Tibial artery (tissue), 4 donors: ENCODE measurements around the gene RGR.
A peak's percentile ranks its signal among the peaks of the same experiment; 100 is the strongest.

Experiments used
- DNase-seq, 2 donors: peaks; one replicate each; pipeline ENCODE4 v3.0.0-alpha.2; 2019
- H3K27ac ChIP-seq, 2 donors: fragments of 200-600 bp; sonication (generic) in 1 of 2; 1 replicate in 1 of 2; 2 replicates in 1 of 2; pipeline ENCODE4 v1.5.1; 2018 to 2019; ENCODE audit warnings: mild to moderate bottlenecking in 1 of 2
- H3K27me3 ChIP-seq, 2 donors: fragments of 200-600 bp; sonication (generic) in 1 of 2; one replicate each; pipeline versions ENCODE4 v1.5.1 to v1.6.0; 2016 to 2019
- H3K36me3 ChIP-seq, 3 donors: fragments of 200-600 bp; sonication (generic) in 2 of 3; one replicate each; pipeline ENCODE4 v1.5.1; 2016 to 2019; ENCODE audit warnings: mild to moderate bottlenecking in 2 of 3
- H3K4me1 ChIP-seq, 4 donors: fragments of 200-600 bp; sonication (generic) in 2 of 4; 1 replicate in 3 of 4; 2 replicates in 1 of 4; pipeline ENCODE4 v1.5.1; 2016 to 2019
- H3K4me3 ChIP-seq, 2 donors: fragments of 200-600 bp; sonication (generic) in 1 of 2; 1 replicate in 1 of 2; 2 replicates in 1 of 2; pipeline ENCODE4 v1.5.1; 2018 to 2019; ENCODE audit warnings: mild to moderate bottlenecking in 2 of 2
- H3K9me3 ChIP-seq, 3 donors: fragments of 200-600 bp; sonication (generic) in 1 of 3; one replicate each; pipeline ENCODE4 v1.5.1; 2016 to 2019
- intact Hi-C: fragments of 100-400 bp; cut with DNase I; formaldehyde crosslinking; loops from one replicate; pipeline ENCODE4 v1.15.0; 2023; ENCODE audit warnings: low total_unique reads
- TF ChIP-seq, protein P1 (sequence below), 2 experiments: fragments of 200-600 bp in 1 of 2; fragments of 450-650 bp in 1 of 2; IDR thresholded peaks; one replicate each; pipeline ENCODE4 v1.5.1; 2017 to 2019; ENCODE audit warnings: antibody characterized with exemption in 2 of 2, mild to moderate bottlenecking in 1 of 2, moderate library complexity in 1 of 2

Gene RGR

DNA sequence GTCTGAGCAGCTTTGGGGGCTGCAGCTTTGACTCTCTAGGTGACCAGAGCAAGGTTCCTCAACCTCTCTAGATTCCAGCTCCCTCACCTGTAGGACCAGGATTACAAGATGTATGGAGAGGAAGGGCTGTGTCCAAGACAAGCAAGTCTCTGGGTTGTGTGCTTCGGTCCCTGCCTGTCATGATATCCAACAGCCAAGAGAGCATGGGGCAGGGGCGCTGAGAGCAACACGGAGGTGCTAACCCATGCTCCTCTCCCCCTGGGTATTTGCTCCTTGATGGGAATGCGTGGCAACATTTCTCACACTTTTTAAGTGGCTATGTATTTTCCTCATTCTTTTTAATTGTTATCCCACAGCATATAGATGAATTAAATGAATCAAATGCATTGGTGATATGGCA, 40.2 kb upstream of the RGR start:
- peaks cover 0 to 34% of the 10 kb centered on the region in 2 donors for H3K27me3 ChIP-seq
- intact Hi-C loops, result no loop called here

DNA sequence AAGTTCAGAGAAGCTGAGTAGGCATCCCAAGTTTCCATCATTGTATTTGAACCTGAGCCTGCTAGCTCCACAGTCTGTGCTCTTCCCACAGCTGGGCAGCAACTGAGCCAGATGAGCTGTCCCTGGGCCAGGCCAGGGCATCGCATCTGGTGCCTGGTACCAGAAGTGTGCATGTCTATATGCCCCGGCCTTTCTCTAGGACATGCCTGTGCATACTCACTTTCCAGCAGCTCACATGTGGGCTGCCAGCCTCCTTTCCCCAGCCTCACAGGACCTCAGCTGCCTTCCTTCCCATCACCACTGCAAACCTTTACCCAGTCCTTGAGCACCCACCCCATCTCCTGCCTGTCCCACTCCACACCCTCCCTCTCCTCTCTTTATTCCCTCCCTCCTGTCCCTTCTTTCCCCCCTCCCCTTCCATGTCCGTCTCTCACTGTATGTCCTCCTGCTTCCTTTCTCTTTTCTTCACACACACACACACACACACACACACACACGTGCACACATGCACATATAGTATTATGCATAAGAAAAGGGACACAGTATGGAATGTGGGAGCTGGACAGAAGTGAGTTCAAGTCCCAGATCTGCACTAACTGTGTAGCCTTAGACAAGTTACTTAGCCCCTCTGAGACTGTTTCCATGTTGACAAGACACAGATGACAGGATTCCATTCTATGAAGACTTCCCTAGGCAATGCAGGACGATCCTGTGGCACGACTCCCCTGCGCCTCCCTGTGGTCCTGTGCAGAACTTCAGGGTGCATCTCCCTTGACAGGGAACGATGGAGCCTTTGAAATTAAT, 39.6 kb upstream of the RGR start:
- no peaks in the 10 kb centered on the region for H3K9me3 ChIP-seq

More for the DNA sequence above, 40.2 kb upstream of the RGR start:
- no peak for DNase-seq
- Histone ChIP-seq H3K4me1 (no peaks in the 10 kb centered on the region), H3K36me3 (no peaks in the 10 kb centered on the region), H3K9me3 (no peaks in the 10 kb centered on the region), H3K27ac (no peak overlapping the region), H3K4me3 (no peak overlapping the region)
- TF ChIP-seq, protein P1, sequence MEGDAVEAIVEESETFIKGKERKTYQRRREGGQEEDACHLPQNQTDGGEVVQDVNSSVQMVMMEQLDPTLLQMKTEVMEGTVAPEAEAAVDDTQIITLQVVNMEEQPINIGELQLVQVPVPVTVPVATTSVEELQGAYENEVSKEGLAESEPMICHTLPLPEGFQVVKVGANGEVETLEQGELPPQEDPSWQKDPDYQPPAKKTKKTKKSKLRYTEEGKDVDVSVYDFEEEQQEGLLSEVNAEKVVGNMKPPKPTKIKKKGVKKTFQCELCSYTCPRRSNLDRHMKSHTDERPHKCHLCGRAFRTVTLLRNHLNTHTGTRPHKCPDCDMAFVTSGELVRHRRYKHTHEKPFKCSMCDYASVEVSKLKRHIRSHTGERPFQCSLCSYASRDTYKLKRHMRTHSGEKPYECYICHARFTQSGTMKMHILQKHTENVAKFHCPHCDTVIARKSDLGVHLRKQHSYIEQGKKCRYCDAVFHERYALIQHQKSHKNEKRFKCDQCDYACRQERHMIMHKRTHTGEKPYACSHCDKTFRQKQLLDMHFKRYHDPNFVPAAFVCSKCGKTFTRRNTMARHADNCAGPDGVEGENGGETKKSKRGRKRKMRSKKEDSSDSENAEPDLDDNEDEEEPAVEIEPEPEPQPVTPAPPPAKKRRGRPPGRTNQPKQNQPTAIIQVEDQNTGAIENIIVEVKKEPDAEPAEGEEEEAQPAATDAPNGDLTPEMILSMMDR (IDR thresholded peaks at IDR 0.05), result no peak

DNA sequence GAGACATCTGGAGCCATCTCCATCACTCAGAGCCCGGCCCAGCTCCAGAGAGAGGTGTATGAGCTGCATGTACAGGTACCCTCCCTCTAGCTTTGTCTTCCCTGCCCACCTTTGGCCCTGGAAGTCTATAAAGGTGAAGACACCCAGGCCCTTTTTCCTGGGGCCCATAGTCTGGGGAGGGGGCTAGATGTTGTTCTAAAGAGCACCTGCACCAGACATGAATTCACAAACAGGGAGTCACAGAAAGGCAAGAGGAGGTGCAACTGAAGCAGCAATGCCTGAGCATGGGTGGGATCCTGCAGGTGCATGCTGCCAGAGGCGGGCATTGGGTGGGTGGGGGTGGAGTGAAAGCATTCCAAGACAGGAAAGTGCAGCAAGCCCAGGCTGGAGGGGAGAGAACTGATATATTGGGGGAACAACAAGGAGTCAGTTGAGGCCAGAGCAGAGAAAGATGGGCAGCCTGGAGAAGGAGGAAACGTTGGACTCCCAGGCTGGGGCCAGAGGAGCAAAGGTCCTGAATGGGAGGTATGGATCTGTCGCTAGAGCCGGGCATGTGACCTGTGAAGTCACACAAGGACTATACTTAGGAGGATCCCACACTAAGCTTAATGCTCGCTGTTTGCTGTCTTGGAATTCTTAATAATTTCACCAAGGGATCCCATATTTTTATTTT, 38.9 kb upstream of the RGR start:
- DNase-seq, result peak in 1 of 2 donors; percentile 17
- intact Hi-C loops, result no loop called here
- no peaks in the 10 kb centered on the region for H3K4me1 ChIP-seq
- H3K27me3 ChIP-seq, result peaks cover 0 to 32% of the 10 kb centered on the region in 2 donors
- TF ChIP-seq, protein P1 (IDR thresholded peaks at IDR 0.05), result no peak
- no peak overlapping the region for H3K4me3 ChIP-seq
- no peaks in the 10 kb centered on the region for H3K36me3 ChIP-seq
- no peaks in the 10 kb centered on the region for H3K9me3 ChIP-seq
- no peak overlapping the region for H3K27ac ChIP-seq

More for the DNA sequence above, 39.6 kb upstream of the RGR start:
- DNase-seq, result peak in 1 of 2 donors; percentile 38
- no peaks in the 10 kb centered on the region for H3K36me3 ChIP-seq
- no peaks in the 10 kb centered on the region for H3K4me1 ChIP-seq
- intact Hi-C loops, result no loop called here
- H3K4me3 ChIP-seq, result no peak overlapping the region
- TF ChIP-seq, protein P1 (IDR thresholded peaks at IDR 0.05), result peak in 1 of 2 experiments; percentile 17
- peaks cover 0 to 34% of the 10 kb centered on the region in 2 donors for H3K27me3 ChIP-seq
- no peak overlapping the region for H3K27ac ChIP-seq

DNA sequence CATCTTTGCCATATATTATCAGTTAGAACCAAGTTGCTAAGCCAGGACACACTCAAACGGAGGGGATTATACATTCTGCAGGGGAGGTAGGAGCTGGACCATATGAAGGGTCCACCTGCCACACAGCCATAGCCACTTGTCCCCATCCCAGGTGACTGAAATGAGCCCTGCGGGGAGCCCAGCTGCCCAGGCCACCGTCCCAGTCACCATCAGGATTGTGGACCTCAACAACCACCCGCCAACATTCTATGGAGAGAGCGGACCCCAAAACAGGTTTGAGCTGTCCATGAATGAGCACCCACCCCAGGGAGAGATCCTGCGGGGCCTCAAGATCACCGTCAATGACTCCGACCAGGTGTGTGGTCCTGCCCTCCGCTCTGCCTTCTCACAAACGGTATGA, 36.8 kb upstream of the RGR start:
- peak in 1 of 2 donors; percentile 54 for DNase-seq
- Histone ChIP-seq H3K36me3 (no peaks in the 10 kb centered on the region), H3K27me3 (peaks cover 0 to 18% of the 10 kb centered on the region in 2 donors), H3K9me3 (no peaks in the 10 kb centered on the region), H3K27ac (no peak overlapping the region), H3K4me3 (no peak overlapping the region), H3K4me1 (no peaks in the 10 kb centered on the region)
- TF ChIP-seq, protein P1 (IDR thresholded peaks at IDR 0.05), result no peak
- intact Hi-C loops, result no loop called here

DNA sequence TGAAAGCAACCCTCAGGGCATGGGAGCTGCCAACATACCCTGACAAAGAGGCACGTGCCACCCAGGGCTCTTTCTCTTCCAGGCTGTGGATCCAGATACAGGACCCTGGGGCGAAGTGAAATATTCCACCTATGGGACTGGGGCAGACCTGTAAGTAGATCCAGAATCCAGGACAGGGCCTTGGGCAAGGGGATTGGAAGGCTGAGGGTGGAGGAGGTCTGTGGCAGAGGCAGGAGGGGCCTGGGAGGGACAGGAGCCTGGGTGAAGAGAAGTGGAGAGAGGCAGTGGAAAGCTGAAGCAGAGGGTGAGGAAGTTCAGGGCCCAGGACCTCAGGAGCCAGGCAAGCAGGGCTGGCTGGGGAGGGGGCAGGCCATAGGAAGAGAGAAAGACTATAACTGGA, 33.3 kb upstream of the RGR start:
- intact Hi-C loops, result no loop called here
- Histone ChIP-seq H3K4me1 (no peaks in the 10 kb centered on the region), H3K27me3 (peaks cover 0 to 13% of the 10 kb centered on the region in 2 donors), H3K9me3 (no peaks in the 10 kb centered on the region), H3K36me3 (no peaks in the 10 kb centered on the region), H3K27ac (no peak overlapping the region), H3K4me3 (no peak overlapping the region)
- TF ChIP-seq, protein P1 (IDR thresholded peaks at IDR 0.05), result no peak
- DNase-seq, result peak in 1 of 2 donors; percentile 56
